Measurements from ENCODE around the gene WDR74.

The WDR74 gene

GRCh38 chr11:62839050-62839945, at the start of gene WDR74:
WDR74 (minus strand) TSS chr11:62839590; CDS start chr11:62839570, 20 bp downstream.
- H3K27ac ChIP-seq: peak within 1 kb of the TSS; percentile 99
- TF ChIP-seq ZFX (IDR thresholded peaks at IDR 0.05; ENCODE audit: borderline replicate concordance) (no peak), CTCF (IDR thresholded peaks at IDR 0.05) (no peak)

GRCh38 chr11:62889126-62889483, 49.7 kb upstream of the WDR74 start:
- H3K27ac ChIP-seq: peak overlapping the region; percentile 63
- no peak for TF ChIP-seq ZFX (IDR thresholded peaks at IDR 0.05; ENCODE audit: borderline replicate concordance)
- no peak for TF ChIP-seq CTCF (IDR thresholded peaks at IDR 0.05)

- no peak for TF ChIP-seq CTCF (IDR thresholded peaks at IDR 0.05)
- TF ChIP-seq ZFX (IDR thresholded peaks at IDR 0.05; ENCODE audit: borderline replicate concordance): no peak
- H3K27ac ChIP-seq: peak overlapping the region; percentile 63; the same call in 1 of the 2 replicates
Observed at GRCh38 chr11:62888406-62888805, 49.0 kb upstream of the WDR74 start.

GRCh38 chr11:62885137-62885750, 45.9 kb upstream of the WDR74 start:
- TF ChIP-seq CTCF (IDR thresholded peaks at IDR 0.05): no peak
- no peak for TF ChIP-seq ZFX (IDR thresholded peaks at IDR 0.05; ENCODE audit: borderline replicate concordance)
- no peak overlapping the region for H3K27ac ChIP-seq

GRCh38 chr11:62883673-62884072, 44.3 kb upstream of the WDR74 start:
- peak overlapping the region; percentile 99 for H3K27ac ChIP-seq

GRCh38 chr11:62882788-62883501, 43.6 kb upstream of the WDR74 start:
- no peak for TF ChIP-seq CTCF (IDR thresholded peaks at IDR 0.05)
- TF ChIP-seq ZFX (IDR thresholded peaks at IDR 0.05; ENCODE audit: borderline replicate concordance): no peak
- peak overlapping the region; percentile 99 for H3K27ac ChIP-seq

More at GRCh38 chr11:62883673-62884072, 44.3 kb upstream of the WDR74 start:
- TF ChIP-seq CTCF (IDR thresholded peaks at IDR 0.05): no peak
- TF ChIP-seq ZFX (IDR thresholded peaks at IDR 0.05; ENCODE audit: borderline replicate concordance): no peak

All from 22Rv1 (cell line).